K562 (cell line): ENCODE data around the gene LRP6. TPM values are rescaled to one million over a fixed set of nuclear protein-coding genes. Genes with fewer than 3 reads are reported as not detected.

ENCODE experiments used
- ATAC-seq: fragments of 200-7000 bp; cut with Tn5 transposase; 3 replicates; pipeline ENCODE4 v1.9.1; 2020; ENCODE audit warnings: moderate library complexity
- BruUV-seq: library from RNA; stranded (reverse); fragments of 400-500 nt; replicated peaks from 2 replicates; lab custom pipeline; 2021; lab: Mats Ljungman, UMichigan
- CTCF ChIA-PET: fragments of 300-600 bp; formaldehyde crosslinking; extraction: SDS; loops from one replicate; lab custom pipeline; 2021; ENCODE audit warnings: low intra/inter-chr PET ratio; lab: Yijun Ruan, JAX
- POLR2A ChIA-PET: fragments of 300-600, 350-650 bp; sonication (Branson Sonifier 250); formaldehyde crosslinking; extraction: SDS; loops from one replicate; lab custom pipeline; 2021; ENCODE audit warnings: antibody characterized with exemption, inconsistent platforms; lab: Yijun Ruan, JAX
- DNase-seq, 4 experiments: peaks; one replicate each; pipeline versions ENCODE4 v3.0.0 to v3.0.0-alpha.2; 2011 to 2018; ENCODE audit warnings: low spot score in 3 of 4, mixed read lengths in 3 of 4; ENCODE audit errors: extremely low read depth in 1 of 4
- FAIRE-seq: peaks from 2 replicates; lab custom pipeline; 2011; peaks lifted over from hg19 to GRCh38; lab: Jason Lieb, UNC
- H2AFZ ChIP-seq: 2 replicates; pipeline ENCODE4 v1.6.0; 2011; ENCODE audit warnings: low read depth, low read length, control low read depth, inconsistent platforms
- H3K27ac ChIP-seq: fragments of 200-600 bp; 3 replicates; pipeline ENCODE4 v1.8.0; 2011; ENCODE audit warnings: low read depth, mild to moderate bottlenecking, control low read depth, inconsistent platforms, low read length, moderate library complexity, mixed read lengths; ENCODE audit errors: extremely low read depth
- H3K27me3 ChIP-seq, 2 experiments: fragments of 300-600 bp in 1 of 2; 2 replicates in 1 of 2; 3 replicates in 1 of 2; pipeline versions ENCODE4 v1.6.0 to v1.8.0; 2011; ENCODE audit warnings: inconsistent platforms in 2 of 2, low read length in 2 of 2, mild to moderate bottlenecking in 1 of 2, mixed read lengths in 1 of 2, moderate library complexity in 1 of 2; ENCODE audit not compliant: control insufficient read depth in 2 of 2, insufficient read depth in 2 of 2
- H3K36me3 ChIP-seq: fragments of 300-600 bp; 3 replicates; pipeline ENCODE4 v1.8.0; 2011; ENCODE audit warnings: mild to moderate bottlenecking, low read length, inconsistent platforms; ENCODE audit not compliant: control insufficient read depth, insufficient read depth
- H3K4me1 ChIP-seq, 2 experiments: fragments of 200-600 bp in 1 of 2; replicated peaks in 1 of 2; 2 replicates in 1 of 2; 3 replicates in 1 of 2; pipeline versions ENCODE4 v1.5.1 to v1.8.0; 2011; ENCODE audit warnings: inconsistent platforms in 2 of 2, low read length in 2 of 2, mild to moderate bottlenecking in 1 of 2, mixed read lengths in 1 of 2, moderate library complexity in 1 of 2; ENCODE audit not compliant: control insufficient read depth in 2 of 2, insufficient read depth in 2 of 2
- H3K4me2 ChIP-seq: 2 replicates; pipeline ENCODE4 v1.6.1; 2011; ENCODE audit warnings: low read length, control low read depth, inconsistent platforms, mixed read lengths; ENCODE audit not compliant: insufficient read depth
- H3K4me3 ChIP-seq: fragments of 200-600 bp; sonication (generic), shearing (Covaris generic); 2 replicates; pipeline ENCODE4 v1.5.1; 2016; ENCODE audit warnings: control low read depth, inconsistent platforms
- H3K79me2 ChIP-seq: fragments of 200-600 bp; 3 replicates; pipeline ENCODE4 v1.8.0; 2011; ENCODE audit warnings: low read length, inconsistent platforms; ENCODE audit not compliant: control insufficient read depth, insufficient read depth
- H3K9ac ChIP-seq, 2 experiments: 2 replicates each; pipeline versions ENCODE4 v1.6.0 to v1.6.1; 2011; ENCODE audit warnings: low read depth in 2 of 2, low read length in 2 of 2, control low read depth in 1 of 2, inconsistent platforms in 1 of 2, mild to moderate bottlenecking in 1 of 2, mixed read lengths in 1 of 2; ENCODE audit not compliant: insufficient read depth in 1 of 2
- H3K9me1 ChIP-seq: one replicate; pipeline ENCODE4 v1.6.0; 2011; ENCODE audit warnings: inconsistent platforms, mild to moderate bottlenecking, low read length, moderate library complexity; ENCODE audit not compliant: control insufficient read depth, insufficient read depth
- H3K9me3 ChIP-seq: replicated peaks from 2 replicates; pipeline ENCODE4 v1.5.1; 2011; ENCODE audit warnings: low read depth, low read length, inconsistent platforms; ENCODE audit not compliant: control insufficient read depth, insufficient read depth
- H4K20me1 ChIP-seq: replicated peaks from 2 replicates; pipeline ENCODE4 v1.6.1; 2011; ENCODE audit warnings: low read length, inconsistent platforms, mixed read lengths; ENCODE audit not compliant: control insufficient read depth, insufficient read depth
- BDP1 ChIP-seq: IDR thresholded peaks from 3 replicates; pipeline ENCODE4 v1.6.1; 2011; ENCODE audit not compliant: insufficient read length, insufficient read depth
- CAMTA2 ChIP-seq: fragments of 250-450 bp; sonication (Bioruptor Pico); conservative IDR thresholded peaks from 2 replicates; pipeline ENCODE4 v1.5.1; 2022
- ETV6 ChIP-seq, 3 experiments: fragments of 150-350 bp in 1 of 3; sonication (generic) in 1 of 3; formaldehyde crosslinking in 1 of 3; IDR thresholded peaks; 2 replicates each; pipeline versions ENCODE4 v1.6.1 to v1.8.0; 2014 to 2022; ENCODE audit warnings: borderline replicate concordance in 2 of 3, low read depth in 2 of 3, antibody characterized with exemption in 1 of 3, low read length in 1 of 3, mild to moderate bottlenecking in 1 of 3, missing genetic modification reagents in 1 of 3
- GTF2A2 ChIP-seq: IDR thresholded peaks from 2 replicates; pipeline ENCODE4 v1.6.1; 2016; ENCODE audit warnings: mild to moderate bottlenecking, missing genetic modification characterization, missing compliant biosample characterization
- HDAC8 ChIP-seq: fragments of 450-650 bp; IDR thresholded peaks from 2 replicates; pipeline ENCODE4 v1.6.1; 2016; ENCODE audit warnings: mild to moderate bottlenecking, missing genetic modification characterization, moderate library complexity, missing compliant biosample characterization
- HNRNPL ChIP-seq: fragments of 200-400 bp; formaldehyde crosslinking; IDR thresholded peaks from 2 replicates; pipeline ENCODE4 v1.6.1; 2017; ENCODE audit warnings: low read depth, mild to moderate bottlenecking, low read length
- KDM2B ChIP-seq: fragments of 250-450 bp; sonication (Bioruptor Pico); IDR thresholded peaks from 2 replicates; pipeline ENCODE4 v1.8.0; 2021; ENCODE audit warnings: mild to moderate bottlenecking, moderate library complexity
- KDM4B ChIP-seq, 2 experiments: fragments of 450-650 bp in 1 of 2; sonication (generic) in 1 of 2; IDR thresholded peaks; 2 replicates each; pipeline ENCODE4 v1.6.1; 2016 to 2017; ENCODE audit warnings: borderline replicate concordance in 2 of 2, antibody characterized with exemption in 1 of 2, low read depth in 1 of 2, mild to moderate bottlenecking in 1 of 2
- KLF6 ChIP-seq: fragments of 250-450 bp; sonication (Bioruptor Pico); IDR thresholded peaks from 2 replicates; pipeline ENCODE4 v1.4.0; 2020; ENCODE audit warnings: mild to moderate bottlenecking, moderate library complexity, borderline replicate concordance
- LARP7 ChIP-seq: fragments of 450-650 bp; IDR thresholded peaks from 2 replicates; pipeline ENCODE4 v1.6.1; 2016
- PURB ChIP-seq: sonication (generic); formaldehyde crosslinking; IDR thresholded peaks from 2 replicates; pipeline ENCODE4 v1.9.0; 2021; ENCODE audit warnings: low read depth, mild to moderate bottlenecking, missing genetic modification reagents
- SMAD3 ChIP-seq: fragments of 450-650 bp; formaldehyde crosslinking; conservative IDR thresholded peaks from 2 replicates; pipeline ENCODE4 v1.4.0; 2020; ENCODE audit warnings: mild to moderate bottlenecking
- WHSC1 ChIP-seq: IDR thresholded peaks from one replicate; pipeline ENCODE4 v1.6.1; 2012; ENCODE audit warnings: low read length, control low read depth, inconsistent platforms
- XRCC3 ChIP-seq: fragments of 450-650 bp; IDR thresholded peaks from 2 replicates; pipeline ENCODE4 v1.6.1; 2017; ENCODE audit warnings: mild to moderate bottlenecking, moderate library complexity
- ZNF277 ChIP-seq: fragments of 250-450 bp; sonication (Bioruptor Pico); IDR thresholded peaks from 2 replicates; pipeline ENCODE4 v1.8.0; 2022; ENCODE audit warnings: inconsistent platforms, mild to moderate bottlenecking, moderate library complexity, borderline replicate concordance
- ZNF551 ChIP-seq: fragments of 250-450 bp; sonication (Bioruptor Pico); IDR thresholded peaks from 2 replicates; pipeline ENCODE4 v1.5.0; 2021; ENCODE audit warnings: mild to moderate bottlenecking, moderate library complexity
- WGBS: fragments of 100-300 bp; shearing (Covaris generic); methylation state at CpG from one replicate; pipeline ENCODE4 v1.1.6; 2016; ENCODE audit warnings: low coverage, mixed read lengths; ENCODE audit not compliant: insufficient coverage; ENCODE audit errors: missing lambda C conversion rate; 5-methylcytosine and 5-hydroxymethylcytosine counted together
- in situ Hi-C: fragments of 300-500 bp; cut with MboI; formaldehyde crosslinking; loops from 4 replicates; pipeline ENCODE4 v1.15.0; 2018; ENCODE audit warnings: inconsistent platforms, mixed read lengths
- intact Hi-C: fragments of 100-400 bp; cut with micrococcal nuclease; formaldehyde crosslinking; loops from 2 replicates; pipeline ENCODE4 v1.14.2; 2022
- polyA plus RNA-seq, 8 experiments: library from polyadenylated mRNA; depleted of rRNA in 4 of 8; stranded (reverse) in 5 of 8; unstranded in 3 of 8; fragments of >200 nt; fragmentation: Nextera tagmentation in 2 of 8; fragmentation: Illumina TruSeq in 1 of 8; extraction: Ambion mirVana in 2 of 8; extraction: Trizol in 1 of 8; gene quantifications; 2 replicates each; pipeline versions ENCODE4 v1.2.1 to v1.2.3, GENCODE V29; 2011 to 2014; ENCODE audit warnings: inconsistent platforms in 1 of 8, missing spikeins in 1 of 8
- total RNA-seq, 7 experiments: library from RNA; depleted of rRNA in 6 of 7; stranded (reverse); fragments of >200 nt in 6 of 7; fragmentation: Illumina TruSeq in 2 of 7; extraction: Trizol in 2 of 7; gene quantifications; 2 replicates each; pipeline versions ENCODE4 v1.2.1 to v1.2.3, GENCODE V29; 2011 to 2021; ENCODE audit warnings: low replicate concordance in 1 of 7
- TF ChIP-seq, protein P1 (sequence below): IDR thresholded peaks from 2 replicates; pipeline ENCODE4 v1.6.1; 2016; ENCODE audit warnings: missing genetic modification characterization, missing compliant biosample characterization
- TF ChIP-seq, protein P2 (sequence below): fragments of 450-650 bp; IDR thresholded peaks from one replicate; pipeline ENCODE4 v1.6.1; 2018; ENCODE audit warnings: mild to moderate bottlenecking, moderate library complexity; ENCODE audit not compliant: partially characterized antibody

LRP6 gene
- total and polyA plus RNA-seq, 9 of the 15 experiments (the other 6 are each of a cell fraction or from before 2014, with no cell fraction given), result 3.0 to 17.0 (median 10.8) TPM

- intact Hi-C loops, result no loop called here
- in situ Hi-C loops, result no loop called here
These were observed 55.9 kb downstream of the LRP6 start for GRCh38 chr12:12210983-12211382.

More at GRCh38 chr12:12210983-12211382, 55.9 kb downstream of the LRP6 start:
- ChIA-PET POLR2A (no interaction called here), CTCF (no interaction called here)
- Histone ChIP-seq H2AFZ (no peak overlapping the region), H3K9me3 (no peaks in the 10 kb centered on the region), H3K27ac (no peak overlapping the region), H3K4me3 (no peak overlapping the region), H3K4me2 (no peak overlapping the region), H3K79me2 (peaks cover 51% of the 10 kb centered on the region), H3K36me3 (no peaks in the 10 kb centered on the region), H3K9me1 (no peaks in the 10 kb centered on the region), H3K4me1 (peaks cover 0 to 8% of the 10 kb centered on the region in 2 experiments; a peak in 3 of 5 replicates), H3K9ac (no peak overlapping the region), H3K27me3 (no peaks in the 10 kb centered on the region), H4K20me1 (no peaks in the 10 kb centered on the region)
- no TSS peak for BruUV-seq
- WGBS, result 96% methylated on average over 5 of the region's 5 CpGs
- no peak for ATAC-seq
- no peak for TF ChIP-seq ZNF551 (CRISPR knock-in tag)
- TF ChIP-seq LARP7, result no peak
- no peak for TF ChIP-seq ETV6 (IDR thresholded peaks at IDR 0.05; ENCODE audit: borderline replicate concordance in 1 of 2, low read depth in 2 of 2, low read length in 1 of 2)
- no peak for TF ChIP-seq ETV6 (CRISPR knock-in tag; IDR thresholded peaks at IDR 0.05; ENCODE audit: borderline replicate concordance)
- TF ChIP-seq, protein P1, sequence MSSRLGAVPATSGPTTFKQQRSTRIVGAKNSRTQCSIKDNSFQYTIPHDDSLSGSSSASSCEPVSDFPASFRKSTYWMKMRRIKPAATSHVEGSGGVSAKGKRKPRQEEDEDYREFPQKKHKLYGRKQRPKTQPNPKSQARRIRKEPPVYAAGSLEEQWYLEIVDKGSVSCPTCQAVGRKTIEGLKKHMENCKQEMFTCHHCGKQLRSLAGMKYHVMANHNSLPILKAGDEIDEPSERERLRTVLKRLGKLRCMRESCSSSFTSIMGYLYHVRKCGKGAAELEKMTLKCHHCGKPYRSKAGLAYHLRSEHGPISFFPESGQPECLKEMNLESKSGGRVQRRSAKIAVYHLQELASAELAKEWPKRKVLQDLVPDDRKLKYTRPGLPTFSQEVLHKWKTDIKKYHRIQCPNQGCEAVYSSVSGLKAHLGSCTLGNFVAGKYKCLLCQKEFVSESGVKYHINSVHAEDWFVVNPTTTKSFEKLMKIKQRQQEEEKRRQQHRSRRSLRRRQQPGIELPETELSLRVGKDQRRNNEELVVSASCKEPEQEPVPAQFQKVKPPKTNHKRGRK (tag), result no peak
- TF ChIP-seq KDM2B, result no peak
- no peak for TF ChIP-seq SMAD3 (CRISPR knock-in tag)
- no peak for TF ChIP-seq BDP1
- no peak for TF ChIP-seq WHSC1
- TF ChIP-seq KLF6 (CRISPR knock-in tag), result no peak
- no peak for TF ChIP-seq KDM4B (IDR thresholded peaks at IDR 0.05; ENCODE audit: borderline replicate concordance in 2 of 2, low read depth in 1 of 2)
- TF ChIP-seq ZNF277 (CRISPR knock-in tag), result no peak
- no peak for TF ChIP-seq HNRNPL
- no peak for TF ChIP-seq GTF2A2 (tag)
- no peak for TF ChIP-seq HDAC8
- no peak for TF ChIP-seq CAMTA2 (CRISPR knock-in tag)
- no peak for TF ChIP-seq PURB
- TF ChIP-seq, protein P2, sequence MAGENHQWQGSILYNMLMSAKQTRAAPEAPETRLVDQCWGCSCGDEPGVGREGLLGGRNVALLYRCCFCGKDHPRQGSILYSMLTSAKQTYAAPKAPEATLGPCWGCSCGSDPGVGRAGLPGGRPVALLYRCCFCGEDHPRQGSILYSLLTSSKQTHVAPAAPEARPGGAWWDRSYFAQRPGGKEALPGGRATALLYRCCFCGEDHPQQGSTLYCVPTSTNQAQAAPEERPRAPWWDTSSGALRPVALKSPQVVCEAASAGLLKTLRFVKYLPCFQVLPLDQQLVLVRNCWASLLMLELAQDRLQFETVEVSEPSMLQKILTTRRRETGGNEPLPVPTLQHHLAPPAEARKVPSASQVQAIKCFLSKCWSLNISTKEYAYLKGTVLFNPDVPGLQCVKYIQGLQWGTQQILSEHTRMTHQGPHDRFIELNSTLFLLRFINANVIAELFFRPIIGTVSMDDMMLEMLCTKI, result no peak
- no peak for TF ChIP-seq XRCC3
- DNase-seq, result no peak
- no peak for FAIRE-seq
